ENCODE measurements around the gene COCH. TPM values are rescaled to one million over a fixed set of nuclear protein-coding genes. Genes with fewer than 3 reads are reported as not detected.

COCH gene
- total RNA-seq, 1 experiment from 2014 or later = 6.7 TPM

- ChIA-PET CTCF (no interaction called here), POLR2A (no interaction called here), RAD21 (ENCODE audit: low non-redundant PET in 1 of 2, low total read pairs in 2 of 2, uncharacterized antibody in 2 of 2, unreplicated experiment in 2 of 2) (no interaction called here)
- no peak overlapping the region for H3K27ac ChIP-seq (ENCODE audit: low read depth, low read length)
- no peaks in the 10 kb centered on the region for H3K79me2 ChIP-seq (ENCODE audit: insufficient read depth, low read length)
- no peaks in the 10 kb centered on the region for H3K9me2 ChIP-seq (ENCODE audit: insufficient read depth)
- no TSS peak for BruUV-seq (replicated peaks)
- no peak overlapping the region for H3K9ac ChIP-seq (ENCODE audit: low read length)
- H4K20me1 ChIP-seq (ENCODE audit: insufficient read depth) = no peaks in the 10 kb centered on the region
- no peaks in the 10 kb centered on the region for H3K36me3 ChIP-seq (ENCODE audit: control insufficient read depth in 1 of 2, insufficient read depth in 2 of 2, low read length in 2 of 2)
- no peak overlapping the region for H2AFZ ChIP-seq (ENCODE audit: low read depth, low read length, poor library complexity, severe bottlenecking)
- H3K9me3 ChIP-seq (ENCODE audit: control insufficient read depth in 1 of 2, insufficient read depth in 1 of 2, low read depth in 1 of 2, low read length in 2 of 2) = no peaks in the 10 kb centered on the region
- no peak overlapping the region for H3K4me2 ChIP-seq (ENCODE audit: low read length)
- H3K4me3 ChIP-seq (replicated peaks in 1 of 2; ENCODE audit: low read depth in 1 of 2, low read length in 2 of 2) = no peak overlapping the region
- no peaks in the 10 kb centered on the region for H3K4me1 ChIP-seq (ENCODE audit: control insufficient read depth in 1 of 2, insufficient read depth in 2 of 2, low read length in 2 of 2)
- ATAC-seq (no peak), DNase-seq (ENCODE audit: low read depth, low spot score) (no peak)
- intact Hi-C loops (cut with micrococcal nuclease) = no loop called here
- TF ChIP-seq YY1 (IDR thresholded peaks at IDR 0.05; ENCODE audit: extremely low read depth, insufficient replicate concordance, low read depth, low read length) (no peak), EZH2phosphoT487 (IDR thresholded peaks at IDR 0.05; ENCODE audit: borderline replicate concordance) (no peak), SIN3A (IDR thresholded peaks at IDR 0.05; ENCODE audit: low read depth) (no peak), CTCF (IDR thresholded peaks at IDR 0.05 in 2 of 3, conservative IDR thresholded peaks at IDR 0.05 in 1 of 3; ENCODE audit: borderline replicate concordance in 1 of 3, insufficient read depth in 1 of 3, low read depth in 2 of 3, low read length in 2 of 3) (no peak), EZH2 (IDR thresholded peaks at IDR 0.05) (no peak), RAD21 (IDR thresholded peaks at IDR 0.05; ENCODE audit: low read depth) (no peak), CEBPB (IDR thresholded peaks at IDR 0.05; ENCODE audit: low read depth) (no peak), POLR2AphosphoS5 (IDR thresholded peaks at IDR 0.05; ENCODE audit: low read depth, low read length) (no peak), MAX (IDR thresholded peaks at IDR 0.05) (no peak), SRF (IDR thresholded peaks at IDR 0.05; ENCODE audit: low read depth) (no peak), ZFX (IDR thresholded peaks at IDR 0.05) (no peak), EGR1 (IDR thresholded peaks at IDR 0.05; ENCODE audit: low read depth) (no peak), JUND (IDR thresholded peaks at IDR 0.05) (no peak)
- no peaks in the 10 kb centered on the region for H3K27me3 ChIP-seq (ENCODE audit: insufficient read depth, low read length)
Measured at GRCh38 chr14:30861200-30861599, 13.2 kb upstream of the COCH start.

Measured in HCT116 (cell line).